Lung (tissue), 12 donors: ENCODE results near the gene MMP25. TPM values are rescaled to one million over a fixed set of nuclear protein-coding genes. Genes with fewer than 3 reads are reported as not detected.

Source experiments
- ATAC-seq: fragments of 200-7000 bp; cut with Tn5 transposase; one replicate; pipeline ENCODE4 v1.9.1; 2020; ENCODE audit warnings: moderate number of reproducible peaks; ENCODE audit not compliant: insufficient read depth, low FRiP score
- DNase-seq, 3 donors: peaks; one replicate each; pipeline ENCODE4 v3.0.0-alpha.2; 2013 to 2017
- H3K27ac ChIP-seq, 2 donors: one replicate each; pipeline ENCODE4 v1.5.1; 2013; ENCODE audit warnings: mild to moderate bottlenecking in 2 of 2, moderate library complexity in 2 of 2, control low read depth in 1 of 2, inconsistent platforms in 1 of 2, low read depth in 1 of 2, low read length in 1 of 2
- H3K27me3 ChIP-seq, 3 donors: one replicate each; pipeline ENCODE4 v1.5.1; 2013; ENCODE audit warnings: low read length in 2 of 3; ENCODE audit not compliant: control insufficient read depth in 3 of 3, insufficient read depth in 3 of 3
- H3K36me3 ChIP-seq, 4 donors: one replicate each; pipeline ENCODE4 v1.5.1; 2013; ENCODE audit warnings: low read length in 4 of 4, mild to moderate bottlenecking in 1 of 4, moderate library complexity in 1 of 4; ENCODE audit not compliant: control insufficient read depth in 4 of 4, insufficient read depth in 4 of 4
- H3K4me1 ChIP-seq, 5 donors: one replicate each; pipeline ENCODE4 v1.5.1; 2013; ENCODE audit warnings: low read length in 5 of 5, mild to moderate bottlenecking in 2 of 5, moderate library complexity in 1 of 5; ENCODE audit not compliant: control insufficient read depth in 5 of 5, insufficient read depth in 5 of 5
- H3K4me3 ChIP-seq: one replicate; pipeline ENCODE4 v1.5.1; 2013; ENCODE audit warnings: mild to moderate bottlenecking, control low read depth, moderate library complexity
- H3K9ac ChIP-seq, 2 donors: one replicate each; pipeline ENCODE4 v1.5.1; 2013; ENCODE audit warnings: low read length in 2 of 2, control low read depth in 1 of 2; ENCODE audit not compliant: insufficient read depth in 1 of 2
- H3K9me3 ChIP-seq, 4 donors: one replicate each; pipeline ENCODE4 v1.5.1; 2013; ENCODE audit warnings: low read length in 3 of 4, mild to moderate bottlenecking in 1 of 4, moderate library complexity in 1 of 4; ENCODE audit not compliant: control insufficient read depth in 4 of 4, insufficient read depth in 3 of 4
- CTCF ChIP-seq: IDR thresholded peaks from 2 replicates; pipeline ENCODE4 v1.5.1; 2012; ENCODE audit warnings: mild to moderate bottlenecking; ENCODE audit errors: control extremely low read depth, extremely low read depth
- WGBS, 2 donors: extraction: QIAGEN DNeasy Blood & Tissue Kit; methylation state at CpG; one replicate each; pipeline ENCODE4 v1.1.7; 2013; 5-methylcytosine and 5-hydroxymethylcytosine counted together
- polyA plus RNA-seq, 2 donors: library from polyadenylated mRNA; stranded (reverse); fragments of 200-250 nt; gene quantifications; one replicate each; pipeline ENCODE4 v1.2.1, GENCODE V29; 2013
- total RNA-seq, 2 donors: library from RNA; depleted of rRNA in 1 of 2; stranded (reverse); fragments of >200 nt in 1 of 2; gene quantifications; one replicate each; pipeline ENCODE4 v1.2.1, GENCODE V29; 2014 to 2021
- donor health status: control.
- donor health status: control.
- donor health status: Bipolar disorder and iron deficiency.
- donor health status: healthy.
- donor health status: DM: yes; HTN: yes; CAD: no.

MMP25 gene
- total and polyA plus RNA-seq, 4 donors, result 4.2 to 94.4 (median 20.6) TPM

GRCh38 chr16:3026609-3027488, 19.5 kb upstream of the MMP25 start:
- Histone ChIP-seq H3K27me3 (peaks cover 0 to 22% (median 16%) of the 10 kb centered on the region in 3 donors), H3K4me3 (no peak overlapping the region), H3K36me3 (peaks cover 0 to 19% (median 7%) of the 10 kb centered on the region in 4 donors), H3K9me3 (no peaks in the 10 kb centered on the region), H3K27ac (no peak overlapping the region), H3K9ac (no peak overlapping the region), H3K4me1 (peaks cover 0 to 33% (median 14%) of the 10 kb centered on the region in 5 donors)
- no peak for TF ChIP-seq CTCF
- DNase-seq, result no peak
- 96 to 97% methylated on average over 21 to 24 of the region's 24 CpGs for WGBS, 2 donors
- no peak for ATAC-seq

- peaks cover 0 to 27% (median 11%) of the 10 kb centered on the region in 5 donors for H3K4me1 ChIP-seq
- DNase-seq, result no peak
- 93 to 95% methylated on average over 8 of the region's 8 CpGs for WGBS, 2 donors
- no peak overlapping the region for H3K9ac ChIP-seq
- H3K27me3 ChIP-seq, result peaks cover 0 to 22% (median 20%) of the 10 kb centered on the region in 3 donors
- H3K36me3 ChIP-seq, result peaks cover 0 to 18% (median 7%) of the 10 kb centered on the region in 4 donors
- no peak overlapping the region for H3K4me3 ChIP-seq
- ATAC-seq, result no peak
- no peak overlapping the region for H3K27ac ChIP-seq
- H3K9me3 ChIP-seq, result no peaks in the 10 kb centered on the region
- TF ChIP-seq CTCF, result no peak
Measured at GRCh38 chr16:3027489-3027795, 18.9 kb upstream of the MMP25 start.

- H3K27ac ChIP-seq, result no peak overlapping the region
- H3K27me3 ChIP-seq, result peaks cover 0 to 23% (median 22%) of the 10 kb centered on the region in 3 donors
- peak; percentile 68 for TF ChIP-seq CTCF
- H3K9me3 ChIP-seq, result no peaks in the 10 kb centered on the region
- WGBS, 2 donors, result 10 to 19% methylated on average over 52 to 58 of the region's 58 CpGs
- H3K9ac ChIP-seq, result no peak overlapping the region
- peak; percentile 73 to 87 (median 82) for DNase-seq
- H3K4me1 ChIP-seq, result peaks cover 0 to 20% (median 4%) of the 10 kb centered on the region in 5 donors
- no peak overlapping the region for H3K4me3 ChIP-seq
- H3K36me3 ChIP-seq, result peaks cover 0 to 18% (median 7%) of the 10 kb centered on the region in 4 donors
- ATAC-seq, result peak; percentile 15
Measured at GRCh38 chr16:3027983-3028715, 18.2 kb upstream of the MMP25 start.
